SU-DHL-6 (cell line): Measurements from ENCODE around the gene NFIC.

ENCODE experiments used
- EZH2phosphoT487 ChIP-seq: fragments of 200-600 bp; sonication (generic), shearing (Covaris generic); conservative IDR thresholded peaks from 2 replicates; pipeline ENCODE4 v1.6.1; 2018; ENCODE audit warnings: mild to moderate bottlenecking, antibody characterized with exemption, low read length, moderate library complexity, mixed read lengths
- TF ChIP-seq, protein P1 (sequence below): fragments of 200-600 bp; sonication (generic); IDR thresholded peaks from one replicate; pipeline ENCODE4 v1.5.1; 2017; ENCODE audit warnings: antibody characterized with exemption, mild to moderate bottlenecking, low read length, moderate library complexity; ENCODE audit not compliant: insufficient read depth, poor library complexity, severe bottlenecking

GRCh38 chr19:3493651-3494050 is 127.3 kb downstream of the NFIC start:
- no peak for TF ChIP-seq EZH2phosphoT487
- TF ChIP-seq, protein P1, sequence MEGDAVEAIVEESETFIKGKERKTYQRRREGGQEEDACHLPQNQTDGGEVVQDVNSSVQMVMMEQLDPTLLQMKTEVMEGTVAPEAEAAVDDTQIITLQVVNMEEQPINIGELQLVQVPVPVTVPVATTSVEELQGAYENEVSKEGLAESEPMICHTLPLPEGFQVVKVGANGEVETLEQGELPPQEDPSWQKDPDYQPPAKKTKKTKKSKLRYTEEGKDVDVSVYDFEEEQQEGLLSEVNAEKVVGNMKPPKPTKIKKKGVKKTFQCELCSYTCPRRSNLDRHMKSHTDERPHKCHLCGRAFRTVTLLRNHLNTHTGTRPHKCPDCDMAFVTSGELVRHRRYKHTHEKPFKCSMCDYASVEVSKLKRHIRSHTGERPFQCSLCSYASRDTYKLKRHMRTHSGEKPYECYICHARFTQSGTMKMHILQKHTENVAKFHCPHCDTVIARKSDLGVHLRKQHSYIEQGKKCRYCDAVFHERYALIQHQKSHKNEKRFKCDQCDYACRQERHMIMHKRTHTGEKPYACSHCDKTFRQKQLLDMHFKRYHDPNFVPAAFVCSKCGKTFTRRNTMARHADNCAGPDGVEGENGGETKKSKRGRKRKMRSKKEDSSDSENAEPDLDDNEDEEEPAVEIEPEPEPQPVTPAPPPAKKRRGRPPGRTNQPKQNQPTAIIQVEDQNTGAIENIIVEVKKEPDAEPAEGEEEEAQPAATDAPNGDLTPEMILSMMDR: no peak
